GM12878 (cell line): ENCODE results near the gene ALPK1. TPM values are rescaled to one million over a fixed set of nuclear protein-coding genes. Genes with fewer than 3 reads are reported as not detected.

ENCODE experiments used
- ATAC-seq: fragments of 200-7000 bp; cut with Tn5 transposase; 3 replicates; pipeline ENCODE4 v1.9.1; 2020; ENCODE audit warnings: mild to moderate bottlenecking, moderate library complexity
- BruUV-seq: library from RNA; stranded (reverse); fragments of 400-500 nt; replicated peaks from 2 replicates; lab custom pipeline; 2021; lab: Mats Ljungman, UMichigan
- CTCF ChIA-PET: fragments of 300-600 bp; sonication (Branson Sonifier 250); formaldehyde crosslinking; extraction: SDS; loops from one replicate; lab custom pipeline; 2021; ENCODE audit warnings: inconsistent platforms; lab: Yijun Ruan, JAX
- POLR2A ChIA-PET: fragments of 350-600 bp; formaldehyde crosslinking; extraction: SDS; loops from one replicate; lab custom pipeline; 2021; ENCODE audit warnings: inconsistent platforms; lab: Charles Lee
- RAD21 ChIA-PET: fragments of 300-600 bp; sonication (Branson Sonifier 250); formaldehyde crosslinking; loops from one replicate; lab custom pipeline; 2023; ENCODE audit warnings: antibody characterized with exemption; ENCODE audit not compliant: unreplicated experiment; lab: Charles Lee
- SMC1A ChIA-PET: fragments of 300-600 bp; sonication (Branson Sonifier 250); formaldehyde crosslinking; loops from one replicate; lab custom pipeline; 2023; ENCODE audit not compliant: unreplicated experiment, uncharacterized antibody; lab: Charles Lee
- DNase-seq: peaks from one replicate; pipeline ENCODE4 v3.0.0-alpha.2; 2011; ENCODE audit warnings: low read depth, low spot score
- FAIRE-seq: peaks from 3 replicates; lab custom pipeline; 2011; peaks lifted over from hg19 to GRCh38; lab: Jason Lieb, UNC
- H2AFZ ChIP-seq: 2 replicates; pipeline ENCODE4 v1.6.0; 2011; ENCODE audit warnings: low read depth, low read length, control low read depth; ENCODE audit not compliant: control insufficient read depth
- H3K27ac ChIP-seq: 2 replicates; pipeline ENCODE4 v1.5.1; 2011; ENCODE audit warnings: control low read depth; ENCODE audit not compliant: control insufficient read depth, insufficient read depth
- H3K27me3 ChIP-seq, 2 experiments: replicated peaks in 1 of 2; 2 replicates each; pipeline versions ENCODE4 v1.6.0 to v1.6.1; 2011; ENCODE audit warnings: low read length in 1 of 2; ENCODE audit not compliant: control insufficient read depth in 2 of 2, insufficient read depth in 2 of 2
- H3K36me3 ChIP-seq, 2 experiments: 2 replicates each; pipeline ENCODE4 v1.5.1; 2011; ENCODE audit warnings: low read length in 1 of 2; ENCODE audit not compliant: control insufficient read depth in 2 of 2, insufficient read depth in 2 of 2
- H3K4me1 ChIP-seq: 2 replicates; pipeline ENCODE4 v1.6.1; 2011; ENCODE audit warnings: mild to moderate bottlenecking, low read length, moderate library complexity, mixed read lengths; ENCODE audit not compliant: control insufficient read depth, insufficient read depth
- H3K4me2 ChIP-seq: 2 replicates; pipeline ENCODE4 v1.6.0; 2011; ENCODE audit warnings: control low read depth; ENCODE audit not compliant: control insufficient read depth, insufficient read depth
- H3K4me3 ChIP-seq: fragments of 200-600 bp; sonication (generic); 2 replicates; pipeline ENCODE4 v1.5.1; 2016
- H3K79me2 ChIP-seq: 2 replicates; pipeline ENCODE4 v1.6.0; 2011; ENCODE audit warnings: low read length; ENCODE audit not compliant: control insufficient read depth, insufficient read depth
- H3K9ac ChIP-seq: 2 replicates; pipeline ENCODE4 v1.8.0; 2011; ENCODE audit warnings: low read length, control low read depth, mixed read lengths; ENCODE audit not compliant: control insufficient read depth, insufficient read depth
- H3K9me3 ChIP-seq: replicated peaks from 3 replicates; pipeline ENCODE4 v1.5.1; 2011; ENCODE audit warnings: mild to moderate bottlenecking, low read length; ENCODE audit not compliant: control insufficient read depth, insufficient read depth
- H4K20me1 ChIP-seq: 2 replicates; pipeline ENCODE4 v1.6.0; 2011; ENCODE audit not compliant: control insufficient read depth, insufficient read depth
- EED ChIP-seq: sonication (generic); IDR thresholded peaks from 2 replicates; pipeline ENCODE4 v1.6.1; 2016; ENCODE audit warnings: antibody characterized with exemption, low read depth
- RCOR1 ChIP-seq: conservative IDR thresholded peaks from 2 replicates; pipeline ENCODE4 v1.6.1; 2012; ENCODE audit warnings: low read depth, low read length, improper control_type of control experiment
- SMAD1 ChIP-seq: fragments of 450-650 bp; IDR thresholded peaks from 2 replicates; pipeline ENCODE4 v1.6.1; 2018; ENCODE audit warnings: mild to moderate bottlenecking, low read depth; ENCODE audit not compliant: partially characterized antibody
- SPI1 ChIP-seq: IDR thresholded peaks from 2 replicates; pipeline ENCODE4 v1.6.1; 2011; ENCODE audit warnings: low read depth, mild to moderate bottlenecking, low read length, moderate library complexity, borderline replicate concordance; ENCODE audit not compliant: insufficient read depth
- SREBF2 ChIP-seq: IDR thresholded peaks from 2 replicates; pipeline ENCODE4 v1.6.1; 2012; ENCODE audit warnings: mild to moderate bottlenecking, low read length
- TBL1XR1 ChIP-seq: IDR thresholded peaks from 2 replicates; pipeline ENCODE4 v1.6.1; 2012; ENCODE audit warnings: low read depth, low read length, improper control_type of control experiment
- ZNF24 ChIP-seq: fragments of 450-650 bp; IDR thresholded peaks from 2 replicates; pipeline ENCODE4 v1.6.1; 2017; ENCODE audit warnings: antibody characterized with exemption, mild to moderate bottlenecking
- ZNF622 ChIP-seq: fragments of 450-650 bp; IDR thresholded peaks from 2 replicates; pipeline ENCODE4 v1.6.1; 2017; ENCODE audit warnings: mild to moderate bottlenecking, inconsistent platforms
- ZSCAN29 ChIP-seq: fragments of 450-650 bp; IDR thresholded peaks from 2 replicates; pipeline ENCODE4 v1.6.1; 2017; ENCODE audit warnings: mild to moderate bottlenecking, moderate library complexity
- WGBS: methylation state at CpG from one replicate; pipeline ENCODE4 v1.1.6; 2016; ENCODE audit warnings: low lambda C conversion rate; ENCODE audit not compliant: insufficient replicate concordance, insufficient coverage; ENCODE audit errors: missing lambda C conversion rate; 5-methylcytosine and 5-hydroxymethylcytosine counted together
- in situ Hi-C: fragments of 300-500 bp; cut with MboI; formaldehyde crosslinking; loops from 9 replicates; pipeline ENCODE4 v1.14.3; 2018; ENCODE audit warnings: mixed read lengths
- intact Hi-C: fragments of 100-400 bp; cut with micrococcal nuclease; formaldehyde crosslinking; loops from one replicate; pipeline ENCODE4 v1.14.2; 2022; ENCODE audit not compliant: unreplicated experiment
- polyA plus RNA-seq, 11 experiments: library from polyadenylated mRNA; depleted of rRNA in 4 of 11; unstranded in 6 of 11; stranded (reverse) in 5 of 11; fragments of >200 nt; fragmentation: Nextera tagmentation in 4 of 11; fragmentation: Illumina TruSeq in 1 of 11; extraction: Ambion mirVana in 4 of 11; extraction: Trizol in 1 of 11; gene quantifications; 1 replicate in 1 of 11; 2 replicates in 10 of 11; pipeline versions ENCODE4 v1.2.1 to v1.2.3, GENCODE V29; 2011 to 2016; ENCODE audit warnings: inconsistent platforms in 2 of 11, missing spikeins in 2 of 11, low read depth in 1 of 11
- total RNA-seq, 4 experiments: library from RNA; depleted of rRNA in 3 of 4; stranded (reverse); fragments of >200 nt in 3 of 4; fragmentation: Illumina TruSeq in 1 of 4; extraction: Trizol in 1 of 4; gene quantifications; 2 replicates each; pipeline versions ENCODE4 v1.2.1 to v1.2.3, GENCODE V29; 2013 to 2021
- TF ChIP-seq, protein P1 (sequence below): fragments of 450-650 bp; IDR thresholded peaks from 2 replicates; pipeline ENCODE4 v1.6.1; 2018; ENCODE audit warnings: mild to moderate bottlenecking, low read depth, moderate library complexity; ENCODE audit not compliant: partially characterized antibody
- TF ChIP-seq, protein P2 (sequence below): fragments of 450-650 bp; formaldehyde crosslinking; IDR thresholded peaks from 2 replicates; pipeline ENCODE4 v1.4.0; 2022; ENCODE audit warnings: mild to moderate bottlenecking, moderate library complexity

The ALPK1 gene
- total and polyA plus RNA-seq, 10 of the 15 experiments (the other 5 are each of a cell fraction or from before 2014, with no cell fraction given) = 8.5 to 32.3 (median 22.6) TPM

DNA sequence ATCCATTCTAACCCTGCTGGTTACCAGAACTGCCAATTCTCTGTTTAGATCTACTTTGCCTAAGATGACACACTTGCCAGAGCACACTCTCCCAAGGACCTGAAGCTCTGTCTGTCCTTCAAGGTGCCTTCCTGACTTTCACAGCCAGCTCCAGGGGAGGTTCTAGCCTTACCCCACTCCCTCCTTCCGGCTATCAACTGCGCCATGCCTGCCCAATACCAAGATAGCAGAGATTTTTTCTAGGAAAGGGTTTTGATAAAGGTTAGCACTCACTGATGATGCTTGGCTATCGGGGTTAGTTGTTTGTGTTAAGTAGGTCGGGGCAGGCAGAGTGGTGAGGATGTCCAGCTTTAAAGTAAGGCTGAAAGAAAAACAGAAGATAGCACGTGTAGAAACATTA is 14.3 kb downstream of the ALPK1 start:
- BruUV-seq = TSS peak; percentile 96
- CTCF ChIA-PET = interaction anchor here (0.7 to 2.9 kb wide), 15 partner anchors 10 to 640 kb away, joined by 3 to 19 read pairs (median 6); partner anchors contain the start of genes ALPK1 and TIFA
- intact Hi-C loops = no loop called here

More for the DNA sequence above, 14.3 kb downstream of the ALPK1 start:
- Histone ChIP-seq H4K20me1 (no peaks in the 10 kb centered on the region), H3K4me1 (peaks cover 24% of the 10 kb centered on the region), H3K27ac (peak overlapping the region; percentile 85), H3K36me3 (no peaks in the 10 kb centered on the region), H3K9me3 (no peaks in the 10 kb centered on the region; the same call in 2 of the 3 replicates), H2AFZ (no peak overlapping the region; the same call in 1 of the 2 replicates), H3K4me3 (peak overlapping the region; percentile 9; the same call in 1 of the 2 replicates), H3K4me2 (peak overlapping the region; percentile 78), H3K27me3 (no peaks in the 10 kb centered on the region), H3K79me2 (peaks cover 6% of the 10 kb centered on the region), H3K9ac (peak overlapping the region; percentile 27; the same call in 1 of the 2 replicates)
- TF ChIP-seq ZSCAN29 (no peak), TBL1XR1 (no peak), EED (no peak), SREBF2 (no peak), RCOR1 (no peak), SPI1 (no peak), SMAD1 (no peak), ZNF622 (no peak), ZNF24 (no peak)
- TF ChIP-seq, protein P1, sequence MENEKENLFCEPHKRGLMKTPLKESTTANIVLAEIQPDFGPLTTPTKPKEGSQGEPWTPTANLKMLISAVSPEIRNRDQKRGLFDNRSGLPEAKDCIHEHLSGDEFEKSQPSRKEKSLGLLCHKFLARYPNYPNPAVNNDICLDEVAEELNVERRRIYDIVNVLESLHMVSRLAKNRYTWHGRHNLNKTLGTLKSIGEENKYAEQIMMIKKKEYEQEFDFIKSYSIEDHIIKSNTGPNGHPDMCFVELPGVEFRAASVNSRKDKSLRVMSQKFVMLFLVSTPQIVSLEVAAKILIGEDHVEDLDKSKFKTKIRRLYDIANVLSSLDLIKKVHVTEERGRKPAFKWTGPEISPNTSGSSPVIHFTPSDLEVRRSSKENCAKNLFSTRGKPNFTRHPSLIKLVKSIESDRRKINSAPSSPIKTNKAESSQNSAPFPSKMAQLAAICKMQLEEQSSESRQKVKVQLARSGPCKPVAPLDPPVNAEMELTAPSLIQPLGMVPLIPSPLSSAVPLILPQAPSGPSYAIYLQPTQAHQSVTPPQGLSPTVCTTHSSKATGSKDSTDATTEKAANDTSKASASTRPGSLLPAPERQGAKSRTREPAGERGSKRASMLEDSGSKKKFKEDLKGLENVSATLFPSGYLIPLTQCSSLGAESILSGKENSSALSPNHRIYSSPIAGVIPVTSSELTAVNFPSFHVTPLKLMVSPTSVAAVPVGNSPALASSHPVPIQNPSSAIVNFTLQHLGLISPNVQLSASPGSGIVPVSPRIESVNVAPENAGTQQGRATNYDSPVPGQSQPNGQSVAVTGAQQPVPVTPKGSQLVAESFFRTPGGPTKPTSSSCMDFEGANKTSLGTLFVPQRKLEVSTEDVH = no peak
- TF ChIP-seq, protein P2, sequence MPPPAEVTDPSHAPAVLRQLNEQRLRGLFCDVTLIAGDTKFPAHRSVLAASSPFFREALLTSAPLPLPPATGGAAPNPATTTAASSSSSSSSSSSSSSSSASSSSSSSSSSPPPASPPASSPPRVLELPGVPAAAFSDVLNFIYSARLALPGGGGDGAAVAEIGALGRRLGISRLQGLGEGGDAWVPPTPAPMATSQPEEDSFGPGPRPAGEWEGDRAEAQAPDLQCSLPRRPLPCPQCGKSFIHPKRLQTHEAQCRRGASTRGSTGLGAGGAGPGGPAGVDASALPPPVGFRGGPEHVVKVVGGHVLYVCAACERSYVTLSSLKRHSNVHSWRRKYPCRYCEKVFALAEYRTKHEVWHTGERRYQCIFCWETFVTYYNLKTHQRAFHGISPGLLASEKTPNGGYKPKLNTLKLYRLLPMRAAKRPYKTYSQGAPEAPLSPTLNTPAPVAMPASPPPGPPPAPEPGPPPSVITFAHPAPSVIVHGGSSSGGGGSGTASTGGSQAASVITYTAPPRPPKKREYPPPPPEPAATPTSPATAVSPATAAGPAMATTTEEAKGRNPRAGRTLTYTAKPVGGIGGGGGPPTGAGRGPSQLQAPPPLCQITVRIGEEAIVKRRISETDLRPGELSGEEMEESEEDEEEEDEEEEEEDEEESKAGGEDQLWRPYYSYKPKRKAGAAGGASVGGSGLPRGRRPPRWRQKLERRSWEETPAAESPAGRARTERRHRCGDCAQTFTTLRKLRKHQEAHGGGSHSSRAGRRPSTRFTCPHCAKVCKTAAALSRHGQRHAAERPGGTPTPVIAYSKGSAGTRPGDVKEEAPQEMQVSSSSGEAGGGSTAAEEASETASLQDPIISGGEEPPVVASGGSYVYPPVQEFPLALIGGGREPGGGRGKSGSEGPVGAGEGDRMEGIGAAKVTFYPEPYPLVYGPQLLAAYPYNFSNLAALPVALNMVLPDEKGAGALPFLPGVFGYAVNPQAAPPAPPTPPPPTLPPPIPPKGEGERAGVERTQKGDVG (CRISPR knock-in tag) = no peak
- RAD21 ChIA-PET = interaction anchor here (0.7 to 4.2 kb wide), 16 partner anchors 9 to 211 kb away, joined by 3 to 37 read pairs (median 6); partner anchors contain the start of genes ALPK1 and TIFA
- POLR2A ChIA-PET = interaction anchor here (1.9 to 6.4 kb wide), 4 partner anchors 12 to 31 kb away, joined by 7 to 81 read pairs (median 38); partner anchors contain the start of genes ALPK1 and TIFA
- FAIRE-seq = no peak
- peak; percentile 3; the same call in 2 of the 3 replicates for ATAC-seq
- WGBS = 46% methylated on average over 5 of the region's 5 CpGs
- SMC1A ChIA-PET = interaction anchor here (0.6 to 8.1 kb wide), 13 partner anchors 8 to 212 kb away, joined by 3 to 91 read pairs (median 7); partner anchors contain the start of genes ALPK1 and TIFA
- DNase-seq = no peak
- in situ Hi-C loops = no loop called here
